GM12878 (cell line): ENCODE data around the gene RGSL1. TPM values are rescaled to one million over a fixed set of nuclear protein-coding genes. Genes with fewer than 3 reads are reported as not detected.

ENCODE experiments used
- ATAC-seq: fragments of 200-7000 bp; cut with Tn5 transposase; 3 replicates; pipeline ENCODE4 v1.9.1; 2020; ENCODE audit warnings: mild to moderate bottlenecking, moderate library complexity
- BruUV-seq: library from RNA; stranded (reverse); fragments of 400-500 nt; replicated peaks from 2 replicates; lab custom pipeline; 2021; lab: Mats Ljungman, UMichigan
- CTCF ChIA-PET: fragments of 300-600 bp; sonication (Branson Sonifier 250); formaldehyde crosslinking; extraction: SDS; loops from one replicate; lab custom pipeline; 2021; ENCODE audit warnings: inconsistent platforms; lab: Yijun Ruan, JAX
- POLR2A ChIA-PET: fragments of 350-600 bp; formaldehyde crosslinking; extraction: SDS; loops from one replicate; lab custom pipeline; 2021; ENCODE audit warnings: inconsistent platforms; lab: Charles Lee
- RAD21 ChIA-PET: fragments of 300-600 bp; sonication (Branson Sonifier 250); formaldehyde crosslinking; loops from one replicate; lab custom pipeline; 2023; ENCODE audit warnings: antibody characterized with exemption; ENCODE audit not compliant: unreplicated experiment; lab: Charles Lee
- SMC1A ChIA-PET: fragments of 300-600 bp; sonication (Branson Sonifier 250); formaldehyde crosslinking; loops from one replicate; lab custom pipeline; 2023; ENCODE audit not compliant: unreplicated experiment, uncharacterized antibody; lab: Charles Lee
- DNase-seq: peaks from one replicate; pipeline ENCODE4 v3.0.0-alpha.2; 2011; ENCODE audit warnings: low read depth, low spot score
- FAIRE-seq: peaks from 3 replicates; lab custom pipeline; 2011; peaks lifted over from hg19 to GRCh38; lab: Jason Lieb, UNC
- H2AFZ ChIP-seq: 2 replicates; pipeline ENCODE4 v1.6.0; 2011; ENCODE audit warnings: low read depth, low read length, control low read depth; ENCODE audit not compliant: control insufficient read depth
- H3K27ac ChIP-seq: 2 replicates; pipeline ENCODE4 v1.5.1; 2011; ENCODE audit warnings: control low read depth; ENCODE audit not compliant: control insufficient read depth, insufficient read depth
- H3K27me3 ChIP-seq, 2 experiments: replicated peaks in 1 of 2; 2 replicates each; pipeline versions ENCODE4 v1.6.0 to v1.6.1; 2011; ENCODE audit warnings: low read length in 1 of 2; ENCODE audit not compliant: control insufficient read depth in 2 of 2, insufficient read depth in 2 of 2
- H3K36me3 ChIP-seq, 2 experiments: 2 replicates each; pipeline ENCODE4 v1.5.1; 2011; ENCODE audit warnings: low read length in 1 of 2; ENCODE audit not compliant: control insufficient read depth in 2 of 2, insufficient read depth in 2 of 2
- H3K4me1 ChIP-seq: 2 replicates; pipeline ENCODE4 v1.6.1; 2011; ENCODE audit warnings: mild to moderate bottlenecking, low read length, moderate library complexity, mixed read lengths; ENCODE audit not compliant: control insufficient read depth, insufficient read depth
- H3K4me2 ChIP-seq: 2 replicates; pipeline ENCODE4 v1.6.0; 2011; ENCODE audit warnings: control low read depth; ENCODE audit not compliant: control insufficient read depth, insufficient read depth
- H3K4me3 ChIP-seq: fragments of 200-600 bp; sonication (generic); 2 replicates; pipeline ENCODE4 v1.5.1; 2016
- H3K79me2 ChIP-seq: 2 replicates; pipeline ENCODE4 v1.6.0; 2011; ENCODE audit warnings: low read length; ENCODE audit not compliant: control insufficient read depth, insufficient read depth
- H3K9ac ChIP-seq: 2 replicates; pipeline ENCODE4 v1.8.0; 2011; ENCODE audit warnings: low read length, control low read depth, mixed read lengths; ENCODE audit not compliant: control insufficient read depth, insufficient read depth
- H3K9me3 ChIP-seq: replicated peaks from 3 replicates; pipeline ENCODE4 v1.5.1; 2011; ENCODE audit warnings: mild to moderate bottlenecking, low read length; ENCODE audit not compliant: control insufficient read depth, insufficient read depth
- H4K20me1 ChIP-seq: 2 replicates; pipeline ENCODE4 v1.6.0; 2011; ENCODE audit not compliant: control insufficient read depth, insufficient read depth
- HDGF ChIP-seq: fragments of 450-650 bp; IDR thresholded peaks from 2 replicates; pipeline ENCODE4 v1.6.1; 2016; ENCODE audit warnings: antibody characterized with exemption
- KLF5 ChIP-seq: fragments of 450-650 bp; IDR thresholded peaks from 2 replicates; pipeline ENCODE4 v1.6.1; 2014; ENCODE audit warnings: mild to moderate bottlenecking; ENCODE audit not compliant: partially characterized antibody
- NFIC ChIP-seq: IDR thresholded peaks from 2 replicates; pipeline ENCODE4 v1.6.1; 2012; ENCODE audit warnings: low read depth, mild to moderate bottlenecking, inconsistent platforms, low read length, moderate library complexity
- POLR2A ChIP-seq: IDR thresholded peaks from 2 replicates; pipeline ENCODE4 v1.6.1; 2011; ENCODE audit warnings: low read depth, mild to moderate bottlenecking, low read length
- POLR2AphosphoS2 ChIP-seq: IDR thresholded peaks from 2 replicates; pipeline ENCODE4 v1.6.1; 2011; ENCODE audit warnings: low read depth, mild to moderate bottlenecking, low read length, improper control_type of control experiment, moderate library complexity
- RAD21 ChIP-seq: IDR thresholded peaks from 2 replicates; pipeline ENCODE4 v1.6.1; 2011; ENCODE audit warnings: mild to moderate bottlenecking, low read depth, low read length, moderate library complexity; ENCODE audit not compliant: insufficient read depth
- RAD51 ChIP-seq: fragments of 450-650 bp; IDR thresholded peaks from 2 replicates; pipeline ENCODE4 v1.6.1; 2016; ENCODE audit warnings: moderate library complexity, mild to moderate bottlenecking, inconsistent platforms
- RELA ChIP-seq: fragments of 450-650 bp; IDR thresholded peaks from 2 replicates; pipeline ENCODE4 v1.8.0; 2014; ENCODE audit warnings: borderline replicate concordance; ENCODE audit not compliant: partially characterized antibody
- SPI1 ChIP-seq: IDR thresholded peaks from 2 replicates; pipeline ENCODE4 v1.6.1; 2011; ENCODE audit warnings: low read depth, mild to moderate bottlenecking, low read length, moderate library complexity, borderline replicate concordance; ENCODE audit not compliant: insufficient read depth
- SREBF2 ChIP-seq: IDR thresholded peaks from 2 replicates; pipeline ENCODE4 v1.6.1; 2012; ENCODE audit warnings: mild to moderate bottlenecking, low read length
- ZNF384 ChIP-seq: IDR thresholded peaks from 2 replicates; pipeline ENCODE4 v1.6.1; 2012; ENCODE audit warnings: low read depth, mild to moderate bottlenecking, low read length, improper control_type of control experiment, borderline replicate concordance
- WGBS: methylation state at CpG from one replicate; pipeline ENCODE4 v1.1.6; 2016; ENCODE audit warnings: low lambda C conversion rate; ENCODE audit not compliant: insufficient replicate concordance, insufficient coverage; ENCODE audit errors: missing lambda C conversion rate; 5-methylcytosine and 5-hydroxymethylcytosine counted together
- in situ Hi-C: fragments of 300-500 bp; cut with MboI; formaldehyde crosslinking; loops from 9 replicates; pipeline ENCODE4 v1.14.3; 2018; ENCODE audit warnings: mixed read lengths
- intact Hi-C: fragments of 100-400 bp; cut with micrococcal nuclease; formaldehyde crosslinking; loops from one replicate; pipeline ENCODE4 v1.14.2; 2022; ENCODE audit not compliant: unreplicated experiment
- polyA plus RNA-seq, 11 experiments: library from polyadenylated mRNA; depleted of rRNA in 4 of 11; unstranded in 6 of 11; stranded (reverse) in 5 of 11; fragments of >200 nt; fragmentation: Nextera tagmentation in 4 of 11; fragmentation: Illumina TruSeq in 1 of 11; extraction: Ambion mirVana in 4 of 11; extraction: Trizol in 1 of 11; gene quantifications; 1 replicate in 1 of 11; 2 replicates in 10 of 11; pipeline versions ENCODE4 v1.2.1 to v1.2.3, GENCODE V29; 2011 to 2016; ENCODE audit warnings: inconsistent platforms in 2 of 11, missing spikeins in 2 of 11, low read depth in 1 of 11
- total RNA-seq, 4 experiments: library from RNA; depleted of rRNA in 3 of 4; stranded (reverse); fragments of >200 nt in 3 of 4; fragmentation: Illumina TruSeq in 1 of 4; extraction: Trizol in 1 of 4; gene quantifications; 2 replicates each; pipeline versions ENCODE4 v1.2.1 to v1.2.3, GENCODE V29; 2013 to 2021
- TF ChIP-seq, protein P1 (sequence below): IDR thresholded peaks from 2 replicates; pipeline ENCODE4 v1.6.1; 2012; ENCODE audit warnings: low read depth, low read length, improper control_type of control experiment

RGSL1 gene
- total and polyA plus RNA-seq, 10 of the 15 experiments (the other 5 are each of a cell fraction or from before 2014, with no cell fraction given), result 0.05 to 0.28 (median 0.27) TPM; not detected in 5

- TF ChIP-seq RELA (no peak), HDGF (no peak), POLR2AphosphoS2 (no peak), RAD21 (no peak), SREBF2 (no peak), RAD51 (no peak)
Measured at GRCh38 chr1:182567629-182568028, 117.7 kb downstream of the RGSL1 start (continued).

GRCh38 chr1:182568647-182569284 lies 118.8 kb downstream of the RGSL1 start:
- FAIRE-seq, result no peak
- intact Hi-C loops, result no loop called here
- no peaks in the 10 kb centered on the region for H3K36me3 ChIP-seq

More at GRCh38 chr1:182568647-182569284, 118.8 kb downstream of the RGSL1 start:
- Histone ChIP-seq H3K4me1 (peaks cover 14% of the 10 kb centered on the region), H3K9me3 (no peaks in the 10 kb centered on the region; the same call in 2 of the 3 replicates), H3K4me2 (no peak overlapping the region), H3K79me2 (no peaks in the 10 kb centered on the region), H3K4me3 (no peak overlapping the region), H3K9ac (no peak overlapping the region), H3K27me3 (no peaks in the 10 kb centered on the region; a peak in 1 of 4 replicates), H2AFZ (peak overlapping the region; percentile 22; the same call in 1 of the 2 replicates)
- no peak for DNase-seq
- ChIA-PET SMC1A (interaction anchor here (0.7 to 1.5 kb wide), 6 partner anchors 11 to 222 kb away, joined by 3 to 4 read pairs (median 3); partner anchors contain the start of gene RNASEL), POLR2A (interaction anchor here (0.5 to 2.4 kb wide), 3 partner anchors 20 to 1847 kb away, joined by 5 to 7 read pairs (median 5); partner anchors contain the start of gene RNASEL), CTCF (interaction anchor here (1.0 to 1.6 kb wide), 3 partner anchors 26 to 216 kb away, joined by 4 to 5 read pairs (median 4); no protein-coding TSS in a partner anchor), RAD21 (interaction anchor here (1.1 to 1.3 kb wide), 4 partner anchors 19 to 214 kb away, joined by 3 to 7 read pairs (median 4); partner anchors contain the start of gene RNASEL)
- 65% methylated on average over 3 of the region's 3 CpGs for WGBS
- peak; percentile 78 for ATAC-seq
- TF ChIP-seq, protein P1, sequence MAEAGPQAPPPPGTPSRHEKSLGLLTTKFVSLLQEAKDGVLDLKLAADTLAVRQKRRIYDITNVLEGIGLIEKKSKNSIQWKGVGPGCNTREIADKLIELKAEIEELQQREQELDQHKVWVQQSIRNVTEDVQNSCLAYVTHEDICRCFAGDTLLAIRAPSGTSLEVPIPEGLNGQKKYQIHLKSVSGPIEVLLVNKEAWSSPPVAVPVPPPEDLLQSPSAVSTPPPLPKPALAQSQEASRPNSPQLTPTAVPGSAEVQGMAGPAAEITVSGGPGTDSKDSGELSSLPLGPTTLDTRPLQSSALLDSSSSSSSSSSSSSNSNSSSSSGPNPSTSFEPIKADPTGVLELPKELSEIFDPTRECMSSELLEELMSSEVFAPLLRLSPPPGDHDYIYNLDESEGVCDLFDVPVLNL, result no peak
- TF ChIP-seq SPI1 (peak; percentile 15; the same call in 1 of the 2 replicates), POLR2A (no peak), NFIC (no peak), ZNF384 (peak; percentile 37; the same call in 1 of the 2 replicates), KLF5 (no peak)
- TF ChIP-seq, all 136 proteins: peak for 2
- BruUV-seq, result no TSS peak
- in situ Hi-C loops, result no loop called here
- H3K27ac ChIP-seq, result no peak overlapping the region
- H4K20me1 ChIP-seq, result no peaks in the 10 kb centered on the region
